Neural progenitor cell (in vitro differentiated cells): ENCODE data around the gene ALG1L2.
"Not testable (repeated sequence)": the region's sequence is repeated elsewhere in the genome, so short reads cannot be mapped to it uniquely, and the experiment has no call there.

ENCODE experiments used
- CTCF ChIP-seq: fragments of 200-600 bp; sonication (generic); IDR thresholded peaks from 2 replicates; pipeline ENCODE4 v1.5.1; 2017; ENCODE audit warnings: antibody characterized with exemption, mild to moderate bottlenecking
- EZH2 ChIP-seq: fragments of 200-600 bp; sonication (generic); IDR thresholded peaks from 2 replicates; pipeline ENCODE4 v1.6.1; 2017; ENCODE audit warnings: antibody characterized with exemption, mild to moderate bottlenecking, moderate library complexity
- EZH2phosphoT487 ChIP-seq: fragments of 200-600 bp; sonication (generic); IDR thresholded peaks from 2 replicates; pipeline ENCODE4 v1.6.1; 2017; ENCODE audit warnings: antibody characterized with exemption

GRCh38 chr3:130090681-130091080, 9.1 kb downstream of the ALG1L2 start:
- not testable (repeated sequence) for TF ChIP-seq EZH2, EZH2phosphoT487, CTCF
